IMR-90 (cell line): ENCODE measurements around the gene USH2A. TPM values are rescaled to one million over a fixed set of nuclear protein-coding genes. Genes with fewer than 3 reads are reported as not detected.

Experiments
- ATAC-seq: fragments of 200-7000 bp; cut with Tn5 transposase; 2 replicates; pipeline ENCODE4 v1.9.1; 2020; ENCODE audit warnings: low read depth, mild to moderate bottlenecking, moderate library complexity
- BruUV-seq: library from RNA; stranded (reverse); fragments of 400-500 nt; replicated peaks from 2 replicates; lab custom pipeline; 2021; lab: Mats Ljungman, UMichigan
- CTCF ChIA-PET: fragments of 300-600 bp; formaldehyde crosslinking; extraction: SDS; loops from one replicate; lab custom pipeline; 2021; ENCODE audit warnings: antibody characterized with exemption; lab: Yijun Ruan, JAX
- POLR2A ChIA-PET: fragments of 300-600 bp; sonication (Branson Sonifier 250); formaldehyde crosslinking; loops from one replicate; lab custom pipeline; 2022; ENCODE audit warnings: antibody characterized with exemption; ENCODE audit not compliant: unreplicated experiment; lab: Charles Lee
- DNase-seq: peaks from one replicate; pipeline ENCODE4 v3.0.0; 2013
- H2AFZ ChIP-seq: replicated peaks from 2 replicates; pipeline ENCODE3; 2013; ENCODE audit warnings: low read length, mild to moderate bottlenecking; ENCODE audit not compliant: poor library complexity
- H2AK5ac ChIP-seq: 2 replicates; pipeline ENCODE4 v1.6.1; 2013; ENCODE audit warnings: low read depth, low read length, inconsistent platforms
- H2AK9ac ChIP-seq: replicated peaks from 2 replicates; pipeline ENCODE3; 2013; ENCODE audit warnings: mild to moderate bottlenecking, low read depth, low read length, moderate library complexity; ENCODE audit not compliant: poor library complexity
- H2BK120ac ChIP-seq: 2 replicates; pipeline ENCODE4 v1.6.1; 2013; ENCODE audit warnings: low read depth, low read length, inconsistent platforms
- H2BK15ac ChIP-seq: 3 replicates; pipeline ENCODE4 v1.6.1; 2013; ENCODE audit warnings: low read depth, low read length, inconsistent platforms
- H2BK20ac ChIP-seq: 2 replicates; pipeline ENCODE4 v1.6.1; 2013; ENCODE audit warnings: low read depth, mild to moderate bottlenecking, inconsistent platforms, low read length, moderate library complexity
- H2BK5ac ChIP-seq: 2 replicates; pipeline ENCODE4 v1.6.1; 2013; ENCODE audit warnings: mild to moderate bottlenecking, low read depth, low read length, inconsistent platforms; ENCODE audit not compliant: poor library complexity, severe bottlenecking
- H3K14ac ChIP-seq: replicated peaks from 2 replicates; pipeline ENCODE4 v1.6.1; 2013; ENCODE audit warnings: low read depth, low read length, inconsistent platforms
- H3K18ac ChIP-seq: 2 replicates; pipeline ENCODE4 v1.6.1; 2013; ENCODE audit warnings: low read depth, low read length, control low read depth
- H3K23ac ChIP-seq: 2 replicates; pipeline ENCODE4 v1.6.1; 2013; ENCODE audit warnings: low read depth, low read length, inconsistent platforms
- H3K27ac ChIP-seq: 2 replicates; pipeline ENCODE4 v1.5.1; 2013; ENCODE audit warnings: mild to moderate bottlenecking, control low read depth, low read length; ENCODE audit not compliant: insufficient read depth
- H3K27me3 ChIP-seq: 2 replicates; pipeline ENCODE4 v1.6.1; 2013; ENCODE audit warnings: low read length; ENCODE audit not compliant: control insufficient read depth, insufficient read depth
- H3K36me3 ChIP-seq: 2 replicates; pipeline ENCODE4 v1.6.1; 2013; ENCODE audit warnings: low read length, mixed read lengths; ENCODE audit not compliant: control insufficient read depth, insufficient read depth
- H3K4ac ChIP-seq: 2 replicates; pipeline ENCODE4 v1.6.1; 2013; ENCODE audit warnings: low read depth, low read length, inconsistent platforms
- H3K4me1 ChIP-seq: 2 replicates; pipeline ENCODE4 v1.6.1; 2013; ENCODE audit warnings: low read length, mixed read lengths; ENCODE audit not compliant: control insufficient read depth, insufficient read depth
- H3K4me2 ChIP-seq: 2 replicates; pipeline ENCODE4 v1.6.1; 2013; ENCODE audit warnings: low read depth, mild to moderate bottlenecking, control low read depth, low read length, moderate library complexity
- H3K4me3 ChIP-seq: 2 replicates; pipeline ENCODE4 v1.5.1; 2013; ENCODE audit warnings: low read depth, mild to moderate bottlenecking, control low read depth, low read length, moderate library complexity; ENCODE audit not compliant: insufficient read depth
- H3K56ac ChIP-seq: 2 replicates; pipeline ENCODE4 v1.6.1; 2013; ENCODE audit warnings: low read length, inconsistent platforms; ENCODE audit not compliant: insufficient read depth; ENCODE audit errors: extremely low read depth
- H3K79me1 ChIP-seq, 2 experiments: 2 replicates each; pipeline ENCODE4 v1.6.1; 2013; ENCODE audit warnings: low read length in 2 of 2, inconsistent platforms in 1 of 2, low read depth in 1 of 2
- H3K9ac ChIP-seq: 2 replicates; pipeline ENCODE4 v1.6.1; 2013; ENCODE audit warnings: low read depth, low read length, control low read depth
- H3K9me1 ChIP-seq: 2 replicates; pipeline ENCODE4 v1.6.1; 2013; ENCODE audit warnings: low read length, inconsistent platforms; ENCODE audit not compliant: insufficient read depth
- H3K9me3 ChIP-seq: 2 replicates; pipeline ENCODE4 v1.6.1; 2013; ENCODE audit warnings: low read length; ENCODE audit not compliant: control insufficient read depth, insufficient read depth
- H4K20me1 ChIP-seq: 2 replicates; pipeline ENCODE4 v1.6.1; 2013; ENCODE audit warnings: low read length, inconsistent platforms; ENCODE audit not compliant: insufficient read depth
- H4K5ac ChIP-seq: 2 replicates; pipeline ENCODE4 v1.6.1; 2013; ENCODE audit warnings: mild to moderate bottlenecking, low read depth, low read length, control low read depth
- H4K8ac ChIP-seq, 2 experiments: 2 replicates each; pipeline ENCODE4 v1.6.1; 2013; ENCODE audit warnings: low read depth in 2 of 2, low read length in 2 of 2, control low read depth in 1 of 2, inconsistent platforms in 1 of 2
- H4K91ac ChIP-seq: 2 replicates; pipeline ENCODE4 v1.6.1; 2013; ENCODE audit warnings: low read depth, low read length, inconsistent platforms; ENCODE audit not compliant: insufficient read depth
- BHLHE40 ChIP-seq: fragments of 150-350 bp; IDR thresholded peaks from 2 replicates; pipeline ENCODE4 v1.6.1; 2016; ENCODE audit warnings: mild to moderate bottlenecking, low read depth, low read length
- FOS ChIP-seq: fragments of 150-350 bp; IDR thresholded peaks from 2 replicates; pipeline ENCODE4 v1.6.1; 2016; ENCODE audit warnings: low read depth, low read length
- MAFK ChIP-seq: IDR thresholded peaks from 2 replicates; pipeline ENCODE4 v1.6.1; 2012; ENCODE audit warnings: low read depth, low read length, improper control_type of control experiment
- NFE2L2 ChIP-seq: fragments of 150-350 bp; IDR thresholded peaks from 2 replicates; pipeline ENCODE4 v1.6.1; 2016; ENCODE audit warnings: low read depth, mild to moderate bottlenecking, low read length
- RAD21 ChIP-seq: IDR thresholded peaks from 2 replicates; pipeline ENCODE4 v1.6.1; 2012; ENCODE audit warnings: low read length, improper control_type of control experiment
- RCOR1 ChIP-seq: IDR thresholded peaks from 2 replicates; pipeline ENCODE4 v1.6.1; 2012; ENCODE audit warnings: mild to moderate bottlenecking, low read length, improper control_type of control experiment; ENCODE audit not compliant: insufficient replicate concordance
- WGBS, 2 experiments: methylation state at CpG; one replicate each; pipeline versions ENCODE4 v1.1.5 to v1.1.7; 2013; ENCODE audit warnings: missing lambda C conversion rate in 2 of 2; ENCODE audit not compliant: insufficient read length in 1 of 2; ENCODE audit errors: extremely low coverage in 2 of 2; 5-methylcytosine and 5-hydroxymethylcytosine counted together
- dilution Hi-C: fragments of 300-500 bp; cut with HindIII; formaldehyde crosslinking; loops from one replicate; pipeline ENCODE4 v1.14.3; 2018; ENCODE audit warnings: low sequenced_read_pairs; ENCODE audit not compliant: unreplicated experiment
- in situ Hi-C: fragments of 300-500 bp; cut with MboI; formaldehyde crosslinking; loops from 3 replicates; pipeline ENCODE4 v1.14.3; 2019; ENCODE audit warnings: low sequenced_read_pairs, inconsistent platforms, mixed read lengths
- intact Hi-C: fragments of 100-400 bp; cut with micrococcal nuclease; formaldehyde crosslinking; loops from 2 replicates; pipeline ENCODE4 v1.10.0; 2022
- polyA plus RNA-seq, 3 experiments: library from polyadenylated mRNA; depleted of rRNA; stranded (reverse); fragments of >200 nt; gene quantifications; 2 replicates each; pipeline ENCODE4 v1.2.3, GENCODE V29; 2012; ENCODE audit warnings: low replicate concordance in 1 of 3
- total RNA-seq: library from RNA; depleted of rRNA; stranded (reverse); fragments of >200 nt; gene quantifications from 2 replicates; pipeline ENCODE4 v1.2.3, GENCODE V29; 2012
- TF ChIP-seq, protein P1 (sequence below): fragments of 150-350 bp; IDR thresholded peaks from 2 replicates; pipeline ENCODE4 v1.6.1; 2016; ENCODE audit warnings: low read depth, mild to moderate bottlenecking, low read length, moderate library complexity, borderline replicate concordance

USH2A gene
- total and polyA plus RNA-seq, 2 of the 4 experiments (the other 2 are of a cell fraction), result under 0.01 to 0.02 TPM

DNA sequence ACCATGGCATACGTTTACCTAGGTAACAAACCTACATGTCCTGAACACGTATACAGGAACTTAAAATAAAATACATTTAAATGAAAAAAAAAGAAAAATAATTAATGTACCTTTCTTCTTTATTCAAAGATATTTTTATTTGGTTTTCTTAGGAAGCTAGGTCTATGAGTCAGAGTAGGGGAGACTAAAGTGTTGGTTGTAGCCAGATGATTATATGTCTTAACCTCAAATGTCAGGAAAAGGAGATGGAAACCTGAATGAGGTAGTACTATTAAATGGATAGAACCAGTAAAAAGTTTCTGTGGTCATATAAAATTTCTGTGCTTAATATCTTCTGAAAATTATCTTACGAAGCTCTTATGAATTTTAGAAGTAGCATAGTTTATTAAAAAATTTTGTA, 580.3 kb downstream of the USH2A start:
- BruUV-seq, result no TSS peak
- in situ Hi-C loops, result loop anchor here (25.0 kb wide), 1 partner anchor 894 kb away; no protein-coding TSS in a partner anchor
- dilution Hi-C loops, result no loop called here

More for the DNA sequence above, 580.3 kb downstream of the USH2A start:
- H2BK120ac ChIP-seq, result no peak overlapping the region; the same call in 1 of the 2 replicates
- intact Hi-C loops, result no loop called here
- POLR2A ChIA-PET, result no interaction called here
- no CpG with 5 or more reads among the region's 3 CpGs for WGBS, 2 experiments
- no peak overlapping the region for H3K9ac ChIP-seq
- no peak overlapping the region for H3K4me3 ChIP-seq
- no peak overlapping the region for H2AK5ac ChIP-seq
- no peak overlapping the region for H3K23ac ChIP-seq
- no peak overlapping the region for H3K4me2 ChIP-seq
- no peak overlapping the region for H3K56ac ChIP-seq
- H3K36me3 ChIP-seq, result no peaks in the 10 kb centered on the region
- peak; percentile 29 for DNase-seq
- no peak overlapping the region for H3K27ac ChIP-seq
- no peak overlapping the region for H3K18ac ChIP-seq
- H2AK9ac ChIP-seq, result no peak overlapping the region
- no peak overlapping the region for H3K14ac ChIP-seq
- H3K9me3 ChIP-seq, result no peaks in the 10 kb centered on the region
- H4K20me1 ChIP-seq, result no peaks in the 10 kb centered on the region
- no peak overlapping the region for H2AFZ ChIP-seq
- CTCF ChIA-PET, result interaction anchor here (1.6 kb wide), 1 partner anchor 378 kb away, joined by 4 read pairs; no protein-coding TSS in a partner anchor
- no peak for TF ChIP-seq BHLHE40
- TF ChIP-seq RAD21, result no peak
- no peak for TF ChIP-seq MAFK
- no peak for TF ChIP-seq NFE2L2
- no peak for TF ChIP-seq FOS
- no peak for TF ChIP-seq RCOR1
- TF ChIP-seq, protein P1, sequence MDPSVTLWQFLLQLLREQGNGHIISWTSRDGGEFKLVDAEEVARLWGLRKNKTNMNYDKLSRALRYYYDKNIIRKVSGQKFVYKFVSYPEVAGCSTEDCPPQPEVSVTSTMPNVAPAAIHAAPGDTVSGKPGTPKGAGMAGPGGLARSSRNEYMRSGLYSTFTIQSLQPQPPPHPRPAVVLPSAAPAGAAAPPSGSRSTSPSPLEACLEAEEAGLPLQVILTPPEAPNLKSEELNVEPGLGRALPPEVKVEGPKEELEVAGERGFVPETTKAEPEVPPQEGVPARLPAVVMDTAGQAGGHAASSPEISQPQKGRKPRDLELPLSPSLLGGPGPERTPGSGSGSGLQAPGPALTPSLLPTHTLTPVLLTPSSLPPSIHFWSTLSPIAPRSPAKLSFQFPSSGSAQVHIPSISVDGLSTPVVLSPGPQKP, result no peak
- H4K91ac ChIP-seq, result no peak overlapping the region
- ATAC-seq, result no peak
- no peak overlapping the region for H3K4ac ChIP-seq
- no peak overlapping the region for H4K8ac ChIP-seq
- H2BK15ac ChIP-seq, result no peak overlapping the region
- no peak overlapping the region for H2BK5ac ChIP-seq
- H3K9me1 ChIP-seq, result peaks cover 6% of the 10 kb centered on the region; the same call in 1 of the 2 replicates
- no peaks in the 10 kb centered on the region for H3K79me1 ChIP-seq
- H2BK20ac ChIP-seq, result no peak overlapping the region
- no peak overlapping the region for H4K5ac ChIP-seq
- H3K27me3 ChIP-seq, result no peaks in the 10 kb centered on the region
- H3K4me1 ChIP-seq, result peaks cover 6% of the 10 kb centered on the region
